GM18861 (cell line): ENCODE results near the gene PITPNB.

Experiments
- ATAC-seq: cut with Tn5 transposase; IDR thresholded peaks from one replicate; pipeline ENCODE4 v1.9.1; 2021; ENCODE audit not compliant: unreplicated experiment

PITPNB gene

GRCh38 chr22:27834364-27835185 is 84.5 kb downstream of the PITPNB start:
- ATAC-seq = no peak

GRCh38 chr22:27833803-27834202 is 85.3 kb downstream of the PITPNB start:
- no peak for ATAC-seq

- ATAC-seq = no peak
Observed at GRCh38 chr22:27832606-27833005, 86.5 kb downstream of the PITPNB start.

- ATAC-seq = no peak
Observed at GRCh38 chr22:27829620-27830019, 89.4 kb downstream of the PITPNB start.

GRCh38 chr22:27827604-27828587 is 91.2 kb downstream of the PITPNB start:
- ATAC-seq = no peak

- no peak for ATAC-seq
Observed at GRCh38 chr22:27825174-27825573, 93.9 kb downstream of the PITPNB start.

- ATAC-seq = no peak
Observed at GRCh38 chr22:27823221-27823620, 95.8 kb downstream of the PITPNB start.

- no peak for ATAC-seq
Observed at GRCh38 chr22:27820896-27821866, 97.9 kb downstream of the PITPNB start.

- ATAC-seq = no peak
Observed at GRCh38 chr22:27816552-27816951, 102.5 kb downstream of the PITPNB start.

- no peak for ATAC-seq
Observed at GRCh38 chr22:27815826-27816530, 103.1 kb downstream of the PITPNB start.

- ATAC-seq = no peak
Observed at GRCh38 chr22:27814993-27815392, 104.1 kb downstream of the PITPNB start.

GRCh38 chr22:27811778-27812177 is 107.3 kb downstream of the PITPNB start:
- no peak for ATAC-seq

GRCh38 chr22:27810609-27811151 is 108.4 kb downstream of the PITPNB start:
- no peak for ATAC-seq

GRCh38 chr22:27809700-27810608 is 109.1 kb downstream of the PITPNB start:
- no peak for ATAC-seq

- ATAC-seq = no peak
Observed at GRCh38 chr22:27809226-27809603, 109.8 kb downstream of the PITPNB start.

- no peak for ATAC-seq
Observed at GRCh38 chr22:27808451-27809225, 110.4 kb downstream of the PITPNB start.

- ATAC-seq = no peak
Observed at GRCh38 chr22:27805841-27806240, 113.2 kb downstream of the PITPNB start.
